ENCODE measurements around the gene KCNIP1.

Gene KCNIP1

GRCh38 chr5:170584003-170584402 lies 80.2 kb downstream of the KCNIP1 start:
- DNase-seq (ENCODE audit: low read depth) = no peak
- no peak for TF ChIP-seq CTCF (IDR thresholded peaks at IDR 0.05; ENCODE audit: insufficient read depth, low read depth, low read length, missing control alignments)

GRCh38 chr5:170584450-170585058 lies 80.7 kb downstream of the KCNIP1 start:
- no peak overlapping the region for H3K4me3 ChIP-seq (ENCODE audit: low read depth, low read length)

More at GRCh38 chr5:170584003-170584402, 80.2 kb downstream of the KCNIP1 start:
- no peak overlapping the region for H3K4me3 ChIP-seq (ENCODE audit: low read depth, low read length)

GRCh38 chr5:170585273-170585948 lies 81.6 kb downstream of the KCNIP1 start:
- no peak for DNase-seq (ENCODE audit: low read depth)
- TF ChIP-seq CTCF (IDR thresholded peaks at IDR 0.05; ENCODE audit: insufficient read depth, low read depth, low read length, missing control alignments) = no peak
- no peak overlapping the region for H3K4me3 ChIP-seq (ENCODE audit: low read depth, low read length)

More at GRCh38 chr5:170584450-170585058, 80.7 kb downstream of the KCNIP1 start:
- DNase-seq (ENCODE audit: low read depth) = no peak
- TF ChIP-seq CTCF (IDR thresholded peaks at IDR 0.05; ENCODE audit: insufficient read depth, low read depth, low read length, missing control alignments) = no peak

GRCh38 chr5:170587808-170588207 lies 84.0 kb downstream of the KCNIP1 start:
- no peak for DNase-seq (ENCODE audit: low read depth)
- TF ChIP-seq CTCF (IDR thresholded peaks at IDR 0.05; ENCODE audit: insufficient read depth, low read depth, low read length, missing control alignments) = no peak
- no peak overlapping the region for H3K4me3 ChIP-seq (ENCODE audit: low read depth, low read length)

- no peak overlapping the region for H3K4me3 ChIP-seq (ENCODE audit: low read depth, low read length)
- no peak for TF ChIP-seq CTCF (IDR thresholded peaks at IDR 0.05; ENCODE audit: insufficient read depth, low read depth, low read length, missing control alignments)
- no peak for DNase-seq (ENCODE audit: low read depth)
Observed at GRCh38 chr5:170589643-170590042, 85.8 kb downstream of the KCNIP1 start.

- no peak for DNase-seq (ENCODE audit: low read depth)
- no peak overlapping the region for H3K4me3 ChIP-seq (ENCODE audit: low read depth, low read length)
- TF ChIP-seq CTCF (IDR thresholded peaks at IDR 0.05; ENCODE audit: insufficient read depth, low read depth, low read length, missing control alignments) = no peak
Observed at GRCh38 chr5:170590566-170590965, 86.7 kb downstream of the KCNIP1 start.

Measured in GM12865 (cell line).